ENCODE results near the gene KATNB1. TPM values are rescaled to one million over a fixed set of nuclear protein-coding genes. Genes with fewer than 3 reads are reported as not detected.
"Not testable (repeated sequence)": the region's sequence is repeated elsewhere in the genome, so short reads cannot be mapped to it uniquely, and the experiment has no call there.

Gene KATNB1
- polyA plus RNA-seq, 3 donors: 16.9 to 35.6 (median 17.7) TPM

- peaks cover 0 to 7% (median 3%) of the 10 kb centered on the region in 3 donors for H3K27me3 Mint-ChIP-seq (ENCODE audit: low read depth in 3 of 3)
- H3K27me3 ChIP-seq (ENCODE audit: control insufficient read depth in 2 of 2, insufficient read depth in 2 of 2, low read length in 2 of 2): no peaks in the 10 kb centered on the region
- H3K79me2 ChIP-seq (ENCODE audit: insufficient read depth, low read length): no peaks in the 10 kb centered on the region
- no peak overlapping the region for H3K27ac Mint-ChIP-seq
- H3K4me3 ChIP-seq (replicated peaks in 1 of 3; ENCODE audit: low read depth in 2 of 3, low read length in 3 of 3): no peak overlapping the region
- no peaks in the 10 kb centered on the region for H3K36me3 ChIP-seq (replicated peaks in 1 of 2; ENCODE audit: control insufficient read depth in 1 of 2, insufficient read depth in 2 of 2, low read length in 2 of 2)
- peaks cover 12% of the 10 kb centered on the region for H3K4me1 Mint-ChIP-seq
- intact Hi-C loops (cut with micrococcal nuclease): no loop called here
- H3K36me3 Mint-ChIP-seq: no peaks in the 10 kb centered on the region
- DNase-seq: no peak
- peaks cover 0 to 7% of the 10 kb centered on the region in 2 donors for H3K4me1 ChIP-seq (ENCODE audit: control insufficient read depth in 1 of 2, insufficient read depth in 2 of 2, low read length in 2 of 2)
- H3K9me3 Mint-ChIP-seq: peaks cover 0 to 5% (median 0%) of the 10 kb centered on the region in 7 donors
- H3K4me3 Mint-ChIP-seq: no peak overlapping the region
- no peak overlapping the region for H3K27ac ChIP-seq (ENCODE audit: low read depth in 1 of 2, low read length in 2 of 2)
- no peak for TF ChIP-seq CTCF (IDR thresholded peaks at IDR 0.05)
- no peaks in the 10 kb centered on the region for H4K20me1 ChIP-seq (ENCODE audit: insufficient read depth, low read length)
- WGBS (ENCODE audit: insufficient coverage): 100% methylated on average over 1 of the region's 1 CpG
- H3K9me3 ChIP-seq (replicated peaks in 1 of 2; ENCODE audit: control insufficient read depth in 1 of 2, insufficient read depth in 1 of 2, low read length in 2 of 2): no peaks in the 10 kb centered on the region
- H3K9ac ChIP-seq (ENCODE audit: insufficient read depth, low read length, poor library complexity, severe bottlenecking): no peak overlapping the region
- no peak overlapping the region for H3K4me2 ChIP-seq (replicated peaks; ENCODE audit: extremely low read depth, low read length, poor library complexity, severe bottlenecking)
- no peak overlapping the region for H2AFZ ChIP-seq (ENCODE audit: insufficient read depth, low read depth, low read length, poor library complexity, severe bottlenecking)
These were observed 6.4 kb upstream of the KATNB1 start for GRCh38 chr16:57729182-57729484.

- H3K27ac ChIP-seq (ENCODE audit: low read depth in 1 of 2, low read length in 2 of 2); H4K20me1 ChIP-seq (ENCODE audit: insufficient read depth, low read length); H3K36me3 Mint-ChIP-seq; H3K36me3 ChIP-seq (replicated peaks in 1 of 2; ENCODE audit: control insufficient read depth in 1 of 2, insufficient read depth in 2 of 2, low read length in 2 of 2); H3K9ac ChIP-seq (ENCODE audit: insufficient read depth, low read length, poor library complexity, severe bottlenecking); H3K9me3 Mint-ChIP-seq; H3K4me3 Mint-ChIP-seq; H3K27ac Mint-ChIP-seq; H3K27me3 ChIP-seq (ENCODE audit: control insufficient read depth in 2 of 2, insufficient read depth in 2 of 2, low read length in 2 of 2); H3K9me3 ChIP-seq (replicated peaks in 1 of 2; ENCODE audit: control insufficient read depth in 1 of 2, insufficient read depth in 1 of 2, low read length in 2 of 2); DNase-seq; H3K27me3 Mint-ChIP-seq (ENCODE audit: low read depth in 3 of 3); H2AFZ ChIP-seq (ENCODE audit: insufficient read depth, low read depth, low read length, poor library complexity, severe bottlenecking); H3K79me2 ChIP-seq (ENCODE audit: insufficient read depth, low read length); H3K4me3 ChIP-seq (replicated peaks in 1 of 3; ENCODE audit: low read depth in 2 of 3, low read length in 3 of 3); H3K4me2 ChIP-seq (replicated peaks; ENCODE audit: extremely low read depth, low read length, poor library complexity, severe bottlenecking): not testable (repeated sequence)
- intact Hi-C loops (cut with micrococcal nuclease): loop anchor here (5.0 to 10.0 kb wide), 5 partner anchors 33 to 425 kb away; partner anchors contain the start of genes CFAP20 (in 1 of the 2), DRC7 (in 1 of the 2) and POLR2C (in 1 of the 2)
- 97% methylated on average over 5 of the region's 6 CpGs for WGBS (ENCODE audit: insufficient coverage)
- H3K4me1 Mint-ChIP-seq: peaks cover 17% of the 10 kb centered on the region
- peaks cover 7 to 14% of the 10 kb centered on the region in 2 donors for H3K4me1 ChIP-seq (ENCODE audit: control insufficient read depth in 1 of 2, insufficient read depth in 2 of 2, low read length in 2 of 2)
These were observed 5.7 kb upstream of the KATNB1 start for GRCh38 chr16:57729852-57730251.

All from CD14-positive monocyte (primary cell).